OCI-LY7 (cell line): Measurements from ENCODE around the gene DDX23. TPM values are rescaled to one million over a fixed set of nuclear protein-coding genes. Genes with fewer than 3 reads are reported as not detected.

Source experiments
- BruUV-seq: library from RNA; stranded (reverse); fragments of 400-500 nt; replicated peaks from 2 replicates; lab custom pipeline; 2021; lab: Mats Ljungman, UMichigan
- CTCF ChIA-PET: fragments of 300-600 bp; sonication (Branson Sonifier 250); formaldehyde crosslinking; loops from one replicate; lab custom pipeline; 2022; ENCODE audit warnings: antibody characterized with exemption; ENCODE audit not compliant: unreplicated experiment; lab: Charles Lee
- POLR2A ChIA-PET: fragments of 300-600 bp; sonication (Branson Sonifier 250); formaldehyde crosslinking; loops from one replicate; lab custom pipeline; 2022; ENCODE audit warnings: antibody characterized with exemption; lab: Charles Lee
- DNase-seq: peaks from one replicate; pipeline ENCODE4 v3.0.0-alpha.2; 2015; ENCODE audit warnings: low spot score
- H2AFZ ChIP-seq: fragments of 200-600 bp; sonication (generic), shearing (Covaris generic); 2 replicates; pipeline ENCODE4 v1.6.1; 2014; ENCODE audit warnings: mild to moderate bottlenecking, antibody characterized with exemption, low read length, moderate library complexity
- H3K27ac ChIP-seq: fragments of 200-600 bp; sonication (generic); 2 replicates; pipeline ENCODE4 v1.5.1; 2014; ENCODE audit warnings: mixed run types, low read depth, mild to moderate bottlenecking, moderate library complexity, low read length, inconsistent platforms; ENCODE audit not compliant: poor library complexity, severe bottlenecking
- H3K36me3 ChIP-seq: fragments of 200-600 bp; sonication (generic); 2 replicates; pipeline ENCODE4 v1.6.1; 2014; ENCODE audit warnings: mild to moderate bottlenecking, antibody characterized with exemption, low read length, moderate library complexity, mixed read lengths; ENCODE audit not compliant: insufficient read depth
- H3K4me1 ChIP-seq: fragments of 200-600 bp; sonication (generic); 2 replicates; pipeline ENCODE4 v1.5.1; 2014; ENCODE audit warnings: mild to moderate bottlenecking, low read length; ENCODE audit not compliant: insufficient read depth, poor library complexity, severe bottlenecking
- H3K4me2 ChIP-seq: fragments of 200-600 bp; sonication (generic); 2 replicates; pipeline ENCODE4 v1.6.1; 2014; ENCODE audit warnings: mild to moderate bottlenecking, low read length
- H3K4me3 ChIP-seq: fragments of 200-600 bp; sonication (generic); 2 replicates; pipeline ENCODE4 v1.5.1; 2014; ENCODE audit warnings: mild to moderate bottlenecking, low read depth, low read length; ENCODE audit not compliant: poor library complexity, severe bottlenecking
- H3K79me2 ChIP-seq: fragments of 200-600 bp; sonication (generic); 2 replicates; pipeline ENCODE4 v1.6.1; 2016; ENCODE audit warnings: low read depth, mild to moderate bottlenecking, low read length, moderate library complexity, mixed read lengths; ENCODE audit not compliant: insufficient read depth
- H3K9me2 ChIP-seq: fragments of 200-600 bp; sonication (generic); 2 replicates; pipeline ENCODE4 v1.6.1; 2016; ENCODE audit warnings: mild to moderate bottlenecking, low read length, mixed read lengths; ENCODE audit not compliant: insufficient read depth
- H3K9me3 ChIP-seq: fragments of 200-600 bp; sonication (generic); 2 replicates; pipeline ENCODE4 v1.6.1; 2014; ENCODE audit warnings: mild to moderate bottlenecking, mixed run types, low read length, mixed read lengths
- H4K20me1 ChIP-seq: fragments of 200-600 bp; sonication (generic); 2 replicates; pipeline ENCODE4 v1.6.1; 2014; ENCODE audit warnings: mild to moderate bottlenecking, antibody characterized with exemption, low read length, moderate library complexity, mixed read lengths; ENCODE audit not compliant: insufficient read depth
- EZH2phosphoT487 ChIP-seq: fragments of 200-600 bp; sonication (generic); IDR thresholded peaks from 2 replicates; pipeline ENCODE4 v1.6.1; 2018; ENCODE audit warnings: low read depth, borderline replicate concordance, mild to moderate bottlenecking, mixed run types, antibody characterized with exemption, low read length, moderate library complexity, mixed read lengths
- intact Hi-C: fragments of 100-400 bp; cut with micrococcal nuclease; formaldehyde crosslinking; loops from one replicate; pipeline ENCODE4 v1.10.0; 2022; ENCODE audit not compliant: unreplicated experiment
- total RNA-seq, 2 experiments: library from RNA; depleted of rRNA in 1 of 2; stranded (reverse); fragments of >200 nt in 1 of 2; shearing (Covaris generic) in 1 of 2; gene quantifications; 2 replicates each; pipeline ENCODE4 v1.2.3, GENCODE V29; 2014 to 2022
- TF ChIP-seq, protein P1 (sequence below): fragments of 200-600 bp; sonication (generic); conservative IDR thresholded peaks from 2 replicates; pipeline ENCODE4 v1.5.1; 2014; ENCODE audit warnings: mild to moderate bottlenecking, antibody characterized with exemption, low read length, moderate library complexity, mixed read lengths

Gene DDX23
- total RNA-seq, 2 experiments from 2014 or later, result 91.1 to 119 TPM

- H3K9me2 ChIP-seq, result no peaks in the 10 kb centered on the region
- DNase-seq, result no peak
- H3K4me1 ChIP-seq, result no peaks in the 10 kb centered on the region
- ChIA-PET CTCF (no interaction called here), POLR2A (interaction anchor here (0.5 to 1.3 kb wide), 2 partner anchors 25 to 638 kb away, joined by 3 read pairs; partner anchors contain the start of gene DDX23)
- no peak overlapping the region for H2AFZ ChIP-seq
- intact Hi-C loops, result no loop called here
- no peak overlapping the region for H3K27ac ChIP-seq
- no TSS peak for BruUV-seq
- H3K79me2 ChIP-seq, result no peaks in the 10 kb centered on the region
- peaks cover 46% of the 10 kb centered on the region for H3K36me3 ChIP-seq
- no peaks in the 10 kb centered on the region for H3K9me3 ChIP-seq
- H3K4me2 ChIP-seq, result no peak overlapping the region
- no peak overlapping the region for H3K4me3 ChIP-seq
- TF ChIP-seq, protein P1, sequence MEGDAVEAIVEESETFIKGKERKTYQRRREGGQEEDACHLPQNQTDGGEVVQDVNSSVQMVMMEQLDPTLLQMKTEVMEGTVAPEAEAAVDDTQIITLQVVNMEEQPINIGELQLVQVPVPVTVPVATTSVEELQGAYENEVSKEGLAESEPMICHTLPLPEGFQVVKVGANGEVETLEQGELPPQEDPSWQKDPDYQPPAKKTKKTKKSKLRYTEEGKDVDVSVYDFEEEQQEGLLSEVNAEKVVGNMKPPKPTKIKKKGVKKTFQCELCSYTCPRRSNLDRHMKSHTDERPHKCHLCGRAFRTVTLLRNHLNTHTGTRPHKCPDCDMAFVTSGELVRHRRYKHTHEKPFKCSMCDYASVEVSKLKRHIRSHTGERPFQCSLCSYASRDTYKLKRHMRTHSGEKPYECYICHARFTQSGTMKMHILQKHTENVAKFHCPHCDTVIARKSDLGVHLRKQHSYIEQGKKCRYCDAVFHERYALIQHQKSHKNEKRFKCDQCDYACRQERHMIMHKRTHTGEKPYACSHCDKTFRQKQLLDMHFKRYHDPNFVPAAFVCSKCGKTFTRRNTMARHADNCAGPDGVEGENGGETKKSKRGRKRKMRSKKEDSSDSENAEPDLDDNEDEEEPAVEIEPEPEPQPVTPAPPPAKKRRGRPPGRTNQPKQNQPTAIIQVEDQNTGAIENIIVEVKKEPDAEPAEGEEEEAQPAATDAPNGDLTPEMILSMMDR, result no peak
- TF ChIP-seq EZH2phosphoT487, result no peak
- H4K20me1 ChIP-seq, result no peaks in the 10 kb centered on the region
Observed at GRCh38 chr12:48827026-48827425, 24.9 kb downstream of the DDX23 start.

DNA sequence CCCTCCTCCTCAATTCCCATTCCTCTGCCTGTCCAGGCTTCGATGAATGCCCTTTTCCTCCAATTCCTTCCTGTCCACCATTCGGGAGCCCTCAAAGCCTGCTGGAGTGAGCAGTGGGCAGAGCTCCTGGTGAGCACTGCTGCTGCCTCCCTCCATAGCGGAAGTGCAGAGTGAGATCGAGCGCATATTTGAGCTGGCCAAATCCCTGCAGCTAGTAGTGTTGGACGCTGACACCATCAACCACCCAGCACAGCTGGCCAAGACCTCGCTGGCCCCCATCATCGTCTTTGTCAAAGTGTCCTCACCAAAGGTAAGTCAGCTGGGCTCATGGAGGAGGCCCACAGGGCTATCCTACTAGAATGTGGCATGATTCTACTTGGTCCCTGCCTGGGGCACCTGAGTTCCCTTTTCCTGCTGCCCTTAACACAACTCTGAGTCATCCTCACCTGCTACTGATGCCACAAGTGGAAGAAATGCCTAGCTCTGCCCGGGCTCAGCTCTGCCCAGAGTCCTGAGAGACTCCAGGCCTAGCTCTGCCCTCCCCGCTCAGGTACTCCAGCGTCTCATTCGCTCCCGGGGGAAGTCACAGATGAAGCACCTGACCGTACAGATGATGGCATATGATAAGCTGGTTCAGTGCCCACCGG lies 25.6 kb downstream of the DDX23 start:
- no peaks in the 10 kb centered on the region for H3K4me1 ChIP-seq
- H3K79me2 ChIP-seq, result no peaks in the 10 kb centered on the region
- H3K27ac ChIP-seq, result no peak overlapping the region
- no peaks in the 10 kb centered on the region for H3K9me3 ChIP-seq
- no peaks in the 10 kb centered on the region for H3K9me2 ChIP-seq
- H3K4me2 ChIP-seq, result no peak overlapping the region
- H2AFZ ChIP-seq, result no peak overlapping the region
- BruUV-seq, result no TSS peak
- H4K20me1 ChIP-seq, result no peaks in the 10 kb centered on the region
- intact Hi-C loops, result no loop called here
- H3K4me3 ChIP-seq, result no peak overlapping the region
- no peak for TF ChIP-seq EZH2phosphoT487
- TF ChIP-seq, protein P1, result no peak
- DNase-seq, result no peak
- ChIA-PET POLR2A (interaction anchor here (0.5 to 1.3 kb wide), 2 partner anchors 26 to 639 kb away, joined by 3 read pairs; partner anchors contain the start of gene DDX23), CTCF (interaction anchor here (0.6 kb wide), 1 partner anchor 1689 kb away, joined by 3 read pairs; no protein-coding TSS in a partner anchor)
- H3K36me3 ChIP-seq, result peaks cover 39% of the 10 kb centered on the region

DNA sequence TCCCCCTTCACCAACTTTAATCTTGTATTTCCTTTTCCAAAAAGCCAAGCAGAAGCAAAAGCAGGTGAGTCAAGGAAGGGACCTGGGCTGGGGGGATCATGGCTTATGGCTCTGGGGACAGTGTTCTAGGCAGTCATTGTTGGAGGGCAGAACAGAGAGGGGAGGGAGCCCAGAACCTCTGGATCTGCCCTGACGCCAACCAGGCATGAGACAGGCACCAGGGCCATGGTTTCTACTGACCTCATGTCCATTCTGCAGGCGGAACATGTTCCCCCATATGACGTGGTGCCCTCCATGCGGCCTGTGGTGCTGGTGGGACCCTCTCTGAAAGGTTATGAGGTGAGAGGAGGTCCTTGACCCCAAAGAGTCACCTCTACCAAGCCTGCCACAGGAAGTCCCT lies 27.1 kb downstream of the DDX23 start:
- no peak overlapping the region for H3K27ac ChIP-seq
- intact Hi-C loops, result no loop called here
- no peak overlapping the region for H3K4me3 ChIP-seq
- H3K4me2 ChIP-seq, result no peak overlapping the region
- no peak for DNase-seq
- TF ChIP-seq, protein P1, result no peak
- no peak for TF ChIP-seq EZH2phosphoT487
- H2AFZ ChIP-seq, result no peak overlapping the region
- H3K4me1 ChIP-seq, result no peaks in the 10 kb centered on the region
- no peaks in the 10 kb centered on the region for H3K9me2 ChIP-seq
- BruUV-seq, result no TSS peak
- no peaks in the 10 kb centered on the region for H4K20me1 ChIP-seq
- H3K79me2 ChIP-seq, result no peaks in the 10 kb centered on the region
- CTCF ChIA-PET, result no interaction called here
- H3K9me3 ChIP-seq, result no peaks in the 10 kb centered on the region
- peaks cover 25% of the 10 kb centered on the region for H3K36me3 ChIP-seq
- POLR2A ChIA-PET, result no interaction called here
